AG04450 (cell line): ENCODE results near the gene CYB5RL. TPM values are rescaled to one million over a fixed set of nuclear protein-coding genes. Genes with fewer than 3 reads are reported as not detected.

Source experiments
- CTCF ChIA-PET: fragments of 300-600, 350-600 bp; formaldehyde crosslinking; extraction: SDS; loops from one replicate; lab custom pipeline; 2022; ENCODE audit warnings: antibody characterized with exemption, inconsistent platforms; lab: Charles Lee
- POLR2A ChIA-PET: fragments of 350-600 bp; formaldehyde crosslinking; extraction: SDS; loops from one replicate; lab custom pipeline; 2021; ENCODE audit warnings: antibody characterized with exemption, inconsistent platforms; lab: Yijun Ruan, JAX
- DNase-seq: peaks from one replicate; pipeline ENCODE4 v3.0.0-alpha.2; 2011; ENCODE audit warnings: low read depth, low spot score
- H3K27ac ChIP-seq: one replicate; pipeline ENCODE4 v1.5.1; 2012; ENCODE audit warnings: low read depth, low read length, control low read depth
- H3K27me3 ChIP-seq: one replicate; pipeline ENCODE4 v1.6.0; 2012; ENCODE audit warnings: low read length; ENCODE audit not compliant: control insufficient read depth, insufficient read depth
- H3K4me3 ChIP-seq: 2 replicates; pipeline ENCODE4 v1.5.1; 2011; ENCODE audit warnings: mild to moderate bottlenecking, low read depth, low read length, control low read depth
- H3K9me3 ChIP-seq: 2 replicates; pipeline ENCODE4 v1.5.1; 2012; ENCODE audit warnings: low read length; ENCODE audit not compliant: control insufficient read depth, insufficient read depth
- CTCF ChIP-seq: IDR thresholded peaks from 2 replicates; pipeline ENCODE4 v1.5.1; 2011; ENCODE audit warnings: low read depth, low read length, control low read depth, inconsistent platforms
- polyA plus RNA-seq: library from polyadenylated mRNA; depleted of rRNA; stranded (reverse); fragments of >200 nt; gene quantifications from 2 replicates; pipeline ENCODE4 v1.2.3, GENCODE V29; 2011

Gene CYB5RL
- polyA plus RNA-seq, 1 experiment, result 4.1 TPM

- no peak for TF ChIP-seq CTCF
- Histone ChIP-seq H3K9me3 (0 out of 2 replicates have a peak, but pooled peaks cover 3% of the 10 kb centered on the region), H3K27me3 (no peaks in the 10 kb centered on the region), H3K27ac (no peak overlapping the region), H3K4me3 (no peak overlapping the region)
- CTCF ChIA-PET, result no interaction called here
- POLR2A ChIA-PET, result no interaction called here
- no peak for DNase-seq
Measured at GRCh38 chr1:54245501-54245900, 45.7 kb upstream of the CYB5RL start.

- Histone ChIP-seq H3K4me3 (no peak overlapping the region), H3K27ac (no peak overlapping the region), H3K27me3 (no peaks in the 10 kb centered on the region), H3K9me3 (no peaks in the 10 kb centered on the region)
- no peak for DNase-seq
- ChIA-PET CTCF (no interaction called here), POLR2A (no interaction called here)
- no peak for TF ChIP-seq CTCF
Measured at GRCh38 chr1:54244655-54245054, 44.8 kb upstream of the CYB5RL start.

GRCh38 chr1:54243022-54243421 lies 43.2 kb upstream of the CYB5RL start:
- no peak overlapping the region for H3K4me3 ChIP-seq
- DNase-seq, result no peak
- H3K9me3 ChIP-seq, result no peaks in the 10 kb centered on the region
- H3K27ac ChIP-seq, result no peak overlapping the region
- TF ChIP-seq CTCF, result no peak
- no peaks in the 10 kb centered on the region for H3K27me3 ChIP-seq
- ChIA-PET POLR2A (no interaction called here), CTCF (no interaction called here)

- Histone ChIP-seq H3K27me3 (no peaks in the 10 kb centered on the region), H3K9me3 (no peaks in the 10 kb centered on the region), H3K27ac (no peak overlapping the region), H3K4me3 (no peak overlapping the region)
- POLR2A ChIA-PET, result no interaction called here
- no peak for DNase-seq
- CTCF ChIA-PET, result no interaction called here
- TF ChIP-seq CTCF, result no peak
Measured at GRCh38 chr1:54241364-54241763, 41.5 kb upstream of the CYB5RL start.

GRCh38 chr1:54240741-54241335 lies 41.0 kb upstream of the CYB5RL start:
- Histone ChIP-seq H3K4me3 (no peak overlapping the region), H3K27ac (no peak overlapping the region), H3K9me3 (no peaks in the 10 kb centered on the region), H3K27me3 (no peaks in the 10 kb centered on the region)
- no peak for TF ChIP-seq CTCF
- ChIA-PET CTCF (interaction anchor here (0.5 kb wide), 1 partner anchor 248 kb away, joined by 4 read pairs; no protein-coding TSS in a partner anchor), POLR2A (no interaction called here)
- DNase-seq, result no peak
